Activated naive CD8-positive, alpha-beta T cell (primary cell): ENCODE results near the gene TPD52L1.

Source experiments
- H3K27ac Mint-ChIP-seq: one replicate; pipeline ENCODE4 v1.8.0; 2021; ENCODE audit warnings: mixed read lengths
- H3K27me3 Mint-ChIP-seq: one replicate; pipeline ENCODE4 v1.8.0; 2021; ENCODE audit warnings: mixed read lengths
- H3K36me3 Mint-ChIP-seq: one replicate; pipeline ENCODE4 v1.8.0; 2021; ENCODE audit warnings: mixed read lengths
- H3K4me1 Mint-ChIP-seq: one replicate; pipeline ENCODE4 v1.8.0; 2021; ENCODE audit warnings: low read depth, mixed read lengths
- H3K4me3 Mint-ChIP-seq: one replicate; pipeline ENCODE4 v1.8.0; 2021; ENCODE audit warnings: mild to moderate bottlenecking, mixed read lengths
- H3K9me3 Mint-ChIP-seq: one replicate; pipeline ENCODE4 v1.8.0; 2021; ENCODE audit warnings: low read depth, mixed read lengths

Gene TPD52L1

GRCh38 chr6:125201961-125202729, 48.6 kb downstream of the TPD52L1 start:
- H3K4me1 Mint-ChIP-seq = no peaks in the 10 kb centered on the region
- H3K9me3 Mint-ChIP-seq = no peaks in the 10 kb centered on the region
- H3K27ac Mint-ChIP-seq = no peak overlapping the region
- H3K36me3 Mint-ChIP-seq = no peaks in the 10 kb centered on the region
- H3K4me3 Mint-ChIP-seq = no peak overlapping the region
- peaks cover 8% of the 10 kb centered on the region for H3K27me3 Mint-ChIP-seq

GRCh38 chr6:125203395-125203794, 49.8 kb downstream of the TPD52L1 start:
- Mint-ChIP-seq H3K27me3 (peaks cover 9% of the 10 kb centered on the region), H3K36me3 (no peaks in the 10 kb centered on the region), H3K4me1 (no peaks in the 10 kb centered on the region), H3K27ac (no peak overlapping the region), H3K9me3 (no peaks in the 10 kb centered on the region), H3K4me3 (no peak overlapping the region)

- no peaks in the 10 kb centered on the region for H3K36me3 Mint-ChIP-seq
- H3K9me3 Mint-ChIP-seq = no peaks in the 10 kb centered on the region
- no peak overlapping the region for H3K4me3 Mint-ChIP-seq
- no peaks in the 10 kb centered on the region for H3K4me1 Mint-ChIP-seq
- peaks cover 8% of the 10 kb centered on the region for H3K27me3 Mint-ChIP-seq
- no peak overlapping the region for H3K27ac Mint-ChIP-seq
These were observed 52.4 kb downstream of the TPD52L1 start for GRCh38 chr6:125205931-125206330.

GRCh38 chr6:125206389-125206788, 52.8 kb downstream of the TPD52L1 start:
- H3K9me3 Mint-ChIP-seq = no peaks in the 10 kb centered on the region
- no peaks in the 10 kb centered on the region for H3K36me3 Mint-ChIP-seq
- H3K27me3 Mint-ChIP-seq = peaks cover 8% of the 10 kb centered on the region
- H3K27ac Mint-ChIP-seq = no peak overlapping the region
- H3K4me3 Mint-ChIP-seq = no peak overlapping the region
- H3K4me1 Mint-ChIP-seq = no peaks in the 10 kb centered on the region

GRCh38 chr6:125207956-125208355, 54.4 kb downstream of the TPD52L1 start:
- no peak overlapping the region for H3K4me3 Mint-ChIP-seq
- H3K36me3 Mint-ChIP-seq = no peaks in the 10 kb centered on the region
- peaks cover 6% of the 10 kb centered on the region for H3K27me3 Mint-ChIP-seq
- no peaks in the 10 kb centered on the region for H3K9me3 Mint-ChIP-seq
- H3K27ac Mint-ChIP-seq = no peak overlapping the region
- H3K4me1 Mint-ChIP-seq = no peaks in the 10 kb centered on the region

GRCh38 chr6:125208625-125209249, 55.2 kb downstream of the TPD52L1 start:
- Mint-ChIP-seq H3K27me3 (peaks cover 5% of the 10 kb centered on the region), H3K27ac (no peak overlapping the region), H3K4me3 (no peak overlapping the region), H3K36me3 (no peaks in the 10 kb centered on the region), H3K9me3 (no peaks in the 10 kb centered on the region), H3K4me1 (no peaks in the 10 kb centered on the region)

GRCh38 chr6:125210667-125211066, 57.1 kb downstream of the TPD52L1 start:
- Mint-ChIP-seq H3K27me3 (peaks cover 3% of the 10 kb centered on the region), H3K27ac (no peak overlapping the region), H3K9me3 (no peaks in the 10 kb centered on the region), H3K36me3 (no peaks in the 10 kb centered on the region), H3K4me3 (no peak overlapping the region), H3K4me1 (no peaks in the 10 kb centered on the region)

GRCh38 chr6:125211352-125211751, 57.8 kb downstream of the TPD52L1 start:
- Mint-ChIP-seq H3K27ac (no peak overlapping the region), H3K4me1 (no peaks in the 10 kb centered on the region), H3K36me3 (no peaks in the 10 kb centered on the region), H3K27me3 (peaks cover 3% of the 10 kb centered on the region), H3K9me3 (no peaks in the 10 kb centered on the region), H3K4me3 (no peak overlapping the region)

GRCh38 chr6:125212377-125212776, 58.8 kb downstream of the TPD52L1 start:
- H3K9me3 Mint-ChIP-seq = no peaks in the 10 kb centered on the region
- H3K4me3 Mint-ChIP-seq = no peak overlapping the region
- no peak overlapping the region for H3K27ac Mint-ChIP-seq
- H3K36me3 Mint-ChIP-seq = no peaks in the 10 kb centered on the region
- peaks cover 1% of the 10 kb centered on the region for H3K27me3 Mint-ChIP-seq
- H3K4me1 Mint-ChIP-seq = no peaks in the 10 kb centered on the region

GRCh38 chr6:125213939-125214338, 60.4 kb downstream of the TPD52L1 start:
- no peak overlapping the region for H3K27ac Mint-ChIP-seq
- H3K36me3 Mint-ChIP-seq = no peaks in the 10 kb centered on the region
- H3K4me3 Mint-ChIP-seq = no peak overlapping the region
- no peaks in the 10 kb centered on the region for H3K9me3 Mint-ChIP-seq
- H3K4me1 Mint-ChIP-seq = no peaks in the 10 kb centered on the region
- peaks cover 8% of the 10 kb centered on the region for H3K27me3 Mint-ChIP-seq

- Mint-ChIP-seq H3K4me3 (no peak overlapping the region), H3K9me3 (no peaks in the 10 kb centered on the region), H3K27ac (no peak overlapping the region), H3K27me3 (peaks cover 8% of the 10 kb centered on the region), H3K4me1 (no peaks in the 10 kb centered on the region), H3K36me3 (no peaks in the 10 kb centered on the region)
These were observed 61.8 kb downstream of the TPD52L1 start for GRCh38 chr6:125215252-125215819.

- no peak overlapping the region for H3K4me3 Mint-ChIP-seq
- H3K27ac Mint-ChIP-seq = no peak overlapping the region
- H3K9me3 Mint-ChIP-seq = no peaks in the 10 kb centered on the region
- no peaks in the 10 kb centered on the region for H3K36me3 Mint-ChIP-seq
- peaks cover 8% of the 10 kb centered on the region for H3K27me3 Mint-ChIP-seq
- no peaks in the 10 kb centered on the region for H3K4me1 Mint-ChIP-seq
These were observed 62.4 kb downstream of the TPD52L1 start for GRCh38 chr6:125216015-125216414.

- Mint-ChIP-seq H3K36me3 (no peaks in the 10 kb centered on the region), H3K4me3 (no peak overlapping the region), H3K27ac (no peak overlapping the region), H3K4me1 (no peaks in the 10 kb centered on the region), H3K27me3 (peaks cover 8% of the 10 kb centered on the region), H3K9me3 (no peaks in the 10 kb centered on the region)
These were observed 63.8 kb downstream of the TPD52L1 start for GRCh38 chr6:125217369-125217768.

GRCh38 chr6:125217992-125218391, 64.4 kb downstream of the TPD52L1 start:
- Mint-ChIP-seq H3K9me3 (no peaks in the 10 kb centered on the region), H3K27ac (no peak overlapping the region), H3K4me3 (no peak overlapping the region), H3K36me3 (no peaks in the 10 kb centered on the region), H3K4me1 (no peaks in the 10 kb centered on the region), H3K27me3 (peaks cover 8% of the 10 kb centered on the region)

- Mint-ChIP-seq H3K4me3 (no peak overlapping the region), H3K36me3 (no peaks in the 10 kb centered on the region), H3K27ac (no peak overlapping the region), H3K9me3 (no peaks in the 10 kb centered on the region), H3K27me3 (peaks cover 8% of the 10 kb centered on the region), H3K4me1 (no peaks in the 10 kb centered on the region)
These were observed 65.9 kb downstream of the TPD52L1 start for GRCh38 chr6:125219361-125219895.
